ENCODE results near the gene SYCP2L.

DNA sequence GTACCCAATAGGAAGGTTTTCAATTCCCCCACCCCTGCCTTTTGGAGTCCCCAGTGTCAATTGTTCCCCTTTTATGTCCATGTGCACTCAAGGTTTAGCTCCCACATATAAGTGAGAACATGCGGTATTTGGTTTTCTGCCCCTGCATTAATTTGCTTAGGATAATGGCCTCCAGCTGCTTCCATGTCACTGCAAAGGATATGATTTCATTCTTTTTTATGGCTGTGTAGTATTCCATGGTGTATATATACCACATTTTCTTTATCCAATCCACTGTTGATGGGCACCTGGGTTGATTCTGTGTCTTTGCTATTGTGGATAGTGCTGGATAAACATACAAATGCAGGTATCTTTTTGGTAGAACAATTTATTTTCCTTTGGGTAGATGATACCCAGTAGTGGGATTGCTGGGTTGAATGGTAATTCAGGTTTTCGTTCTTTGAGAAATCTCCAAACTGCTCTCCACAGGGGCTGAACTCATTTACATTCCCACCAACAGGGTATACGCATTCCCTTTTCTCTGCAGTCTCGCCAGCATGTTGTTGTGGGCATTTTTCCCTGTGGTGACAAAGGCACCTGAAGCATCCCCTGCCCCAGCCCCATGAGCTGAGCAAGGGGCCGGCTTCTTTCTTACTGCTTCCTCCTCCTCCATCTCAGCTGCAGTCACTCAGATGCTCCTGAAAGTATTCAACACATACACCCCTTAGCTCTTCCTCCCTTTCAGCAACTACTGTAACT is 90.5 kb downstream of the SYCP2L start:
- TF ChIP-seq POLR2A (IDR thresholded peaks at IDR 0.05; ENCODE audit: low read depth, low read length): no peak
- TF ChIP-seq TAF1 (IDR thresholded peaks at IDR 0.05; ENCODE audit: borderline replicate concordance, low read depth, low read length): no peak

Measured in GM12892 (cell line).